GM18526 (cell line): ENCODE data around the gene OR2A7.
"Not testable (repeated sequence)": the region's sequence is repeated elsewhere in the genome, so short reads cannot be mapped to it uniquely, and the experiment has no call there.

Experiments used
- POLR2A ChIP-seq: IDR thresholded peaks from 3 replicates; pipeline ENCODE4 v1.6.1; 2011; ENCODE audit not compliant: insufficient read length; ENCODE audit errors: extremely low read depth

OR2A7 gene, protein sequence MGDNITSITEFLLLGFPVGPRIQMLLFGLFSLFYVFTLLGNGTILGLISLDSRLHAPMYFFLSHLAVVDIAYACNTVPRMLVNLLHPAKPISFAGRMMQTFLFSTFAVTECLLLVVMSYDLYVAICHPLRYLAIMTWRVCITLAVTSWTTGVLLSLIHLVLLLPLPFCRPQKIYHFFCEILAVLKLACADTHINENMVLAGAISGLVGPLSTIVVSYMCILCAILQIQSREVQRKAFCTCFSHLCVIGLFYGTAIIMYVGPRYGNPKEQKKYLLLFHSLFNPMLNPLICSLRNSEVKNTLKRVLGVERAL

DNA sequence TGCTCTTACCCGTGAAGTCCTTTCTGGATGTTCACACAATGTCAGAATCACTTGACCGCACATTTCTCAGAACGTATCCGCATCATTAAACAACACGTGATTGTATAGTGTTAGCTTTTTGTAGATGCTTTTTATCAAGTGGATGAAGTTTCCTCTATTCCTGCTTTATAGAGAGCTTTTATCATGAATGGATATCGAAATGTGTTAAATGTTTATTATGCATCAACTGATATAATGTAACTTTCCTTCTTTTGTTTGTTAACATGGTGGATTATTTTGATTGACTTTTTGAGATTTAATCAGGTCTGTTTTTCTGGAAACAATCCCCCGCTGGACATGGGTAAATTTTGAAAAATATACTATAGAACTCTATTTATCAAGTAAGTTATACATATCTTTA lies at the start of gene OR2A7:
OR2A7 (minus strand) TSS at position 101 of the 400 bp plus-strand sequence. CDS start 5,164 bp downstream, outside the sequence.
- TF ChIP-seq POLR2A, result not testable (repeated sequence)

DNA sequence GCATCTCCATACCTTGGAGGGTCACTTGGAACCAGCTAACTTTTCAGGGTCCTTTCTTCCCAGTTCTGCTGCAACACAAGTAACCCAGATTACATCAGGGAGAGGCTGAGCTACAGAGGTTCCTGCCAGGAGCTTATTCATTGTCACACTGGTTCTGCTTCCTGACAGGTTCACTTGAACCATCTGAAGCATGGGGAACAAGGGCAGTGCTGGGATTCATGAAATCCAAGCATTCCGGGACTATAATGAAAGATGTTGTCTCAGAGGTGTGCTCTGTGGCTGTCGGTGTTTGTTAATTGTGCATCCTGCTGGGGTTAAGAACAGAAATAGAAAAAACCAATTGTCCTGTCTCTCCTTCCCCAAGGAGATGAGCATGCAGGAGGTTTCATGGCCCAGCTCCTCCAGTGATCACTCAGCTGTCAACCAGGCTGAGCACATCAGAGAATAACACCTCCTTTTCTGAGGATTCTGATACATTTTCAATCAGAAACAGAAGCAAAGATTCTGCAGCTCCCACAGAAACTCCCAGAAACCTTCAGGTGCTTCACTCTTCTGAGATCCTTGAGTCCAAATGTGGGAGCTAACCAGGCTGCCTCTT lies 47.4 kb upstream of the OR2A7 start, which contains the start of gene OR2A1:
OR2A1 (plus strand) TSS at position 548 of the 598 bp plus-strand sequence. CDS start 5,706 bp downstream, outside the sequence.
- not testable (repeated sequence) for TF ChIP-seq POLR2A

DNA sequence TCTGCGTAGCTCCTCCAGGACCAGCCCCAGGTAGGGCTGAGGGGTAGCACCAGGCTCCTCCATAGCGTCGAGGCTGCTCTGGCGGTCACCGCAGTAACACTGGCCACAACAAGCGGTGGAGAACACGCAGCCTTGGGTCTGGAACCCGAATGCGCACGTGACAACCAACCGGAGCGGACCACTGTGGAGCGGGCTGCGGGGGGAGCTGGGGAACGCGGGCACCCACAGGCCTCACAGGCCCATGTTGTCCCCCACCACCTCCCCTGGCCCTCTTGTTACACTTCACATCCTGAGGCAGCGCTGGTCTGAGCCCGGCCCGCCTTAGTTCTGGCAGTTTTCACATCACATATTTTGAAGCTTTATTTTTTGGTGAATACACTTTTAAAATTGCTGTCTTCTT lies 4.6 kb upstream of the OR2A7 start, which contains the start of gene CTAGE8:
CTAGE8 (minus strand) TSS at position 101 of the 400 bp plus-strand sequence; CDS start at position 63, 38 bp downstream.
- not testable (repeated sequence) for TF ChIP-seq POLR2A

DNA sequence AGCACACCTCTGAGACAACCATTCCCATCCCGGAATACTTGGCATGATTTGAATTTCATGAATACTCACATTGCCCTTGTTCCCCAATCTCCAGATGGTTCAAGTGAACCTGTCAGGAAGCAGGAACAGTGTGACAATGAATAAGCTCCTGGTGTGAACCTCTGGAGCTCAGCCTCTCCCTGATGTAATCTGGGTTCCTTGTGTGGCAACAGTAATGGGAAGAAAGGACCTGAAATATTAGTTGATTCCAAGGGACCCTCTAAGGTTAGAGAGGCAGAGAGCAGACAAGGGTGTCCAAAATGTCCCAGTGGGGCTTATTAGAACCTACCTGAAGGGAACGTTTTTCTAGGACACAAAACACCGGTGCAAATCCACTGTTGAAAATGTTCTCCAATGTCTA lies 8.5 kb downstream of the OR2A7 start:
- TF ChIP-seq POLR2A, result no peak

DNA sequence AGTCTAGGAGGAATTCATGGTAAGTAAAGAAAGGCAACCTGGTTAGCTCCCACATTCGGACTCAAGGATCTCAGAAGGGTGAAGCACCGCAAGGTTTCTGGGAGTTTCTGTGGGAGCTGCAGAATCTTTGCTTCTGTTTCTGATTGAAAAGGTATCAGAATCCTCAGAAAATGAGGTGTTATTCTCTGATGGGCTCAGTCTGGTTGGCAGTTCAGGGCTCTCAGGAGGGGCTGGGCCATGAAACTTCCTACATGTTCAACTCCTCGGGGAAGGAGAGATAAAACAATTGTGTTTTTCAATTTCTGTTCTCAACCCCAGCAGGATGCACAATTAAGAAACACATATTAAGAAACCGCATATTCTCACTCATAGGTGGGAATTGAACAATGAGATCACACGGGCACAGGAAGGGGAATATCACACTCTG lies 9.1 kb downstream of the OR2A7 start:
- no peak for TF ChIP-seq POLR2A

DNA sequence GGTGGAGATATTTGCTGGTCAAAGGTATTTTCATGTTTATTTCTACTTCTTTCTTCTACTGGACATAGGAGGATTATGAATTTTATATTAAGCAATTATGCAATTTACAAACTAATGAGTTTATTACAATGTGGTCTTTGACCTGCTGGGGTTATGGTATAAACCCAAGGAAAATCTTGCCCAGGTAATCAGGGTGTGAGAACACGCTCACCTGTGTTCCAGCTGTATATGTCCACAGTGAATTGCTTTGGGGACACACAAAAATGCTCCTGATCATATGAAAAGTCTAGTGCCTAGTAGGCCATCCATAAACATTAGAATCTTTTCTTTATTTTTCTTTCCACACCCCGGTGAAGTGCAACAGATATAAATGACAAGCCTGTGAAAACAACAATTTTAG lies 25.2 kb downstream of the OR2A7 start, which contains the start of gene OR2A42:
OR2A42 (minus strand) TSS at position 241 of the 400 bp plus-strand sequence. CDS start 6,762 bp downstream, outside the sequence.
- TF ChIP-seq POLR2A, result not testable (repeated sequence)
